ENCODE measurements around the gene AQP12A. TPM values are rescaled to one million over a fixed set of nuclear protein-coding genes. Genes with fewer than 3 reads are reported as not detected.

AQP12A gene
- total RNA-seq, 2 experiments from 2014 or later: not detected

GRCh38 chr2:240746671-240747070 lies 55.0 kb downstream of the AQP12A start:
- CTCF ChIA-PET: no interaction called here
- no peaks in the 10 kb centered on the region for H3K27me3 Mint-ChIP-seq
- intact Hi-C loops (cut with DNase I, micrococcal nuclease): no loop called here
- H3K9me3 ChIP-seq (ENCODE audit: control insufficient read depth in 1 of 2, insufficient read depth in 1 of 2, low read length in 2 of 2): no peaks in the 10 kb centered on the region
- no peaks in the 10 kb centered on the region for H3K36me3 ChIP-seq (ENCODE audit: insufficient read depth, low read length)
- DNase-seq: no peak
- TF ChIP-seq CTCF (IDR thresholded peaks at IDR 0.05): no peak
- no peak for ATAC-seq (ENCODE audit: poor library complexity)
- H3K4me3 Mint-ChIP-seq: no peak overlapping the region
- H3K4me3 ChIP-seq (ENCODE audit: low read length): no peak overlapping the region
- H3K4me1 Mint-ChIP-seq (ENCODE audit: low read depth): no peaks in the 10 kb centered on the region
- H3K36me3 Mint-ChIP-seq (ENCODE audit: low read depth): no peaks in the 10 kb centered on the region
- H3K27ac Mint-ChIP-seq: no peak overlapping the region
- no peaks in the 10 kb centered on the region for H3K9me3 Mint-ChIP-seq
- POLR2A ChIA-PET: no interaction called here
- no peaks in the 10 kb centered on the region for H3K4me1 ChIP-seq (ENCODE audit: insufficient read depth, low read length)
- H3K27ac ChIP-seq (ENCODE audit: low read depth in 1 of 2, low read length in 2 of 2): no peak overlapping the region
- H3K27me3 ChIP-seq (ENCODE audit: control insufficient read depth in 1 of 2, insufficient read depth in 2 of 2, low read length in 2 of 2): no peaks in the 10 kb centered on the region

- H3K4me3 Mint-ChIP-seq: no peak overlapping the region
- DNase-seq (no peak), ATAC-seq (ENCODE audit: poor library complexity) (no peak)
- Histone ChIP-seq H3K9me3 (ENCODE audit: control insufficient read depth in 1 of 2, insufficient read depth in 1 of 2, low read length in 2 of 2) (no peaks in the 10 kb centered on the region), H3K27ac (ENCODE audit: low read depth in 1 of 2, low read length in 2 of 2) (no peak overlapping the region), H3K36me3 (ENCODE audit: insufficient read depth, low read length) (no peaks in the 10 kb centered on the region), H3K4me3 (ENCODE audit: low read length) (no peak overlapping the region), H3K27me3 (ENCODE audit: control insufficient read depth in 1 of 2, insufficient read depth in 2 of 2, low read length in 2 of 2) (no peaks in the 10 kb centered on the region), H3K4me1 (ENCODE audit: insufficient read depth, low read length) (no peaks in the 10 kb centered on the region)
- TF ChIP-seq CTCF (IDR thresholded peaks at IDR 0.05): no peak
- H3K36me3 Mint-ChIP-seq (ENCODE audit: low read depth): no peaks in the 10 kb centered on the region
- intact Hi-C loops (cut with DNase I, micrococcal nuclease): no loop called here
- ChIA-PET POLR2A (no interaction called here), CTCF (no interaction called here)
- no peak overlapping the region for H3K27ac Mint-ChIP-seq
- no peaks in the 10 kb centered on the region for H3K27me3 Mint-ChIP-seq
- H3K4me1 Mint-ChIP-seq (ENCODE audit: low read depth): no peaks in the 10 kb centered on the region
- no peaks in the 10 kb centered on the region for H3K9me3 Mint-ChIP-seq
Observed at GRCh38 chr2:240747256-240747655, 55.6 kb downstream of the AQP12A start.

Other genes starting within 250 kb of the AQP12A start
- 10 to 100 TPM; 25.7 to 26.2 TPM for gene ANKMY1, start 133.9 kb upstream of the AQP12A start, total RNA-seq
- 10 to 100 TPM; 18.3 to 18.9 TPM for gene DUSP28, start 131.5 kb upstream of the AQP12A start, total RNA-seq
- 10 to 100 TPM; 73.0 to 78.8 TPM for gene RNPEPL1, start 123.4 kb upstream of the AQP12A start, total RNA-seq
- gene CAPN10, start 105.1 kb upstream of the AQP12A start, total RNA-seq: 10 to 100 TPM; 40.6 to 42.1 TPM
- 1 to 10 TPM; 7.1 to 7.2 TPM for gene GPR35, start 66.4 kb upstream of the AQP12A start, total RNA-seq
- not detected for gene AQP12B, start 9.0 kb upstream of the AQP12A start, total RNA-seq
- gene KIF1A, start 128.4 kb downstream of the AQP12A start, total RNA-seq: not detected
- not detected for gene AGXT, start 177.0 kb downstream of the AQP12A start, total RNA-seq
- gene MAB21L4, start 204.3 kb downstream of the AQP12A start, total RNA-seq: not detected
- not detected for gene CROCC2, start 214.5 kb downstream of the AQP12A start, total RNA-seq